Endothelial cell of umbilical vein (primary cell): ENCODE data around the gene MYOG. TPM values are rescaled to one million over a fixed set of nuclear protein-coding genes. Genes with fewer than 3 reads are reported as not detected.

Experiments
- BruUV-seq: library from RNA; stranded (reverse); fragments of 400-500 nt; replicated peaks from 2 replicates; lab custom pipeline; 2021; lab: Mats Ljungman, UMichigan
- CTCF ChIA-PET: fragments of 300-600, 350-600 bp; sonication (Branson Sonifier 250); formaldehyde crosslinking; loops from one replicate; lab custom pipeline; 2021; ENCODE audit warnings: antibody characterized with exemption, inconsistent platforms; lab: Charles Lee
- POLR2A ChIA-PET: fragments of 300-600, 350-600 bp; sonication (Branson Sonifier 250); formaldehyde crosslinking; loops from one replicate; lab custom pipeline; 2021; ENCODE audit warnings: antibody characterized with exemption, inconsistent platforms; lab: Charles Lee
- DNase-seq: peaks from one replicate; pipeline ENCODE4 v3.0.0-alpha.2; 2011; ENCODE audit warnings: low read depth, low spot score
- FAIRE-seq: peaks from 2 replicates; lab custom pipeline; 2011; peaks lifted over from hg19 to GRCh38; lab: Jason Lieb, UNC
- H2AFZ ChIP-seq: 2 replicates; pipeline ENCODE4 v1.6.0; 2012; ENCODE audit warnings: low read depth, low read length, control low read depth, inconsistent platforms
- H3K27ac ChIP-seq: 2 replicates; pipeline ENCODE4 v1.5.1; 2011; ENCODE audit warnings: low read depth, mild to moderate bottlenecking, control low read depth, low read length, moderate library complexity; ENCODE audit not compliant: insufficient read depth
- H3K27me3 ChIP-seq, 2 experiments: 2 replicates each; pipeline versions ENCODE4 v1.6.0 to v1.6.1; 2011; ENCODE audit warnings: low read length in 2 of 2, mixed read lengths in 1 of 2; ENCODE audit not compliant: control insufficient read depth in 2 of 2, insufficient read depth in 2 of 2
- H3K36me3 ChIP-seq, 2 experiments: 2 replicates in 1 of 2; 3 replicates in 1 of 2; pipeline ENCODE4 v1.5.1; 2011; ENCODE audit warnings: low read length in 2 of 2, mild to moderate bottlenecking in 1 of 2, moderate library complexity in 1 of 2; ENCODE audit not compliant: control insufficient read depth in 2 of 2, insufficient read depth in 2 of 2; ENCODE audit errors: extremely low read depth in 1 of 2
- H3K4me1 ChIP-seq: 3 replicates; pipeline ENCODE4 v1.5.1; 2011; ENCODE audit warnings: mild to moderate bottlenecking, low read length; ENCODE audit not compliant: control insufficient read depth, insufficient read depth; ENCODE audit errors: extremely low read depth
- H3K4me2 ChIP-seq: 2 replicates; pipeline ENCODE4 v1.6.1; 2011; ENCODE audit warnings: low read length, control low read depth, mixed read lengths; ENCODE audit not compliant: insufficient read depth
- H3K4me3 ChIP-seq, 3 experiments: fragments of 200-600 bp in 1 of 3; sonication (generic), shearing (Covaris generic) in 1 of 3; replicated peaks in 1 of 3; 2 replicates each; pipeline ENCODE4 v1.5.1; 2011 to 2016; ENCODE audit warnings: control low read depth in 3 of 3, low read length in 3 of 3, mild to moderate bottlenecking in 2 of 3, inconsistent platforms in 1 of 3, low read depth in 1 of 3, moderate library complexity in 1 of 3; ENCODE audit not compliant: insufficient read depth in 1 of 3
- H3K79me2 ChIP-seq: 2 replicates; pipeline ENCODE4 v1.6.0; 2012; ENCODE audit warnings: low read length, inconsistent platforms; ENCODE audit not compliant: control insufficient read depth, insufficient read depth
- H3K9ac ChIP-seq: replicated peaks from 2 replicates; pipeline ENCODE3; 2011; ENCODE audit warnings: low read length, control low read depth; ENCODE audit not compliant: insufficient read depth; ENCODE audit errors: extremely low read depth
- H3K9me1 ChIP-seq: replicated peaks from 3 replicates; pipeline ENCODE4 v1.6.0; 2011; ENCODE audit warnings: mild to moderate bottlenecking, low read length; ENCODE audit not compliant: control insufficient read depth, insufficient read depth; ENCODE audit errors: extremely low read depth
- H3K9me3 ChIP-seq: replicated peaks from 2 replicates; pipeline ENCODE4 v1.5.1; 2012; ENCODE audit warnings: low read length, inconsistent platforms; ENCODE audit not compliant: control insufficient read depth, insufficient read depth
- H4K20me1 ChIP-seq: replicated peaks from 2 replicates; pipeline ENCODE3; 2011; ENCODE audit warnings: mild to moderate bottlenecking, low read length; ENCODE audit not compliant: control insufficient read depth, insufficient read depth; ENCODE audit errors: extremely low read depth
- FOS ChIP-seq: IDR thresholded peaks from 2 replicates; pipeline ENCODE4 v1.6.1; 2011; ENCODE audit warnings: mild to moderate bottlenecking, low read length, moderate library complexity, borderline replicate concordance; ENCODE audit not compliant: insufficient read depth
- GATA2 ChIP-seq: IDR thresholded peaks from 2 replicates; pipeline ENCODE4 v1.7.0; 2011; ENCODE audit warnings: low read depth, mild to moderate bottlenecking, moderate library complexity, mixed read lengths, low read length; ENCODE audit not compliant: insufficient read length, insufficient read depth
- dilution Hi-C: fragments of 300-500 bp; cut with MboI; formaldehyde crosslinking; loops from one replicate; pipeline ENCODE4 v1.15.0; 2019; ENCODE audit warnings: low sequenced_read_pairs; ENCODE audit not compliant: extremely low pct_ligation_motif_present
- intact Hi-C: fragments of 100-400 bp; cut with micrococcal nuclease; formaldehyde crosslinking; loops from one replicate; pipeline ENCODE4 v1.10.0; 2022
- polyA plus RNA-seq, 4 experiments: library from polyadenylated mRNA; depleted of rRNA in 3 of 4; stranded (reverse) in 3 of 4; unstranded in 1 of 4; fragments of >200 nt; gene quantifications; 2 replicates each; pipeline versions ENCODE4 v1.2.1 to v1.2.3, GENCODE V29; 2011 to 2012; ENCODE audit warnings: missing spikeins in 1 of 4
- total RNA-seq: library from RNA; stranded (reverse); gene quantifications from 2 replicates; pipeline ENCODE4 v1.2.3, GENCODE V29; 2021
- TF ChIP-seq, protein P1 (sequence below): IDR thresholded peaks from 2 replicates; pipeline ENCODE4 v1.6.1; 2011; ENCODE audit not compliant: insufficient read depth, insufficient read length

MYOG gene
- total and polyA plus RNA-seq, 2 donors (not counting 3 experiments of a cell fraction or from before 2014, with no cell fraction given) = not detected

DNA sequence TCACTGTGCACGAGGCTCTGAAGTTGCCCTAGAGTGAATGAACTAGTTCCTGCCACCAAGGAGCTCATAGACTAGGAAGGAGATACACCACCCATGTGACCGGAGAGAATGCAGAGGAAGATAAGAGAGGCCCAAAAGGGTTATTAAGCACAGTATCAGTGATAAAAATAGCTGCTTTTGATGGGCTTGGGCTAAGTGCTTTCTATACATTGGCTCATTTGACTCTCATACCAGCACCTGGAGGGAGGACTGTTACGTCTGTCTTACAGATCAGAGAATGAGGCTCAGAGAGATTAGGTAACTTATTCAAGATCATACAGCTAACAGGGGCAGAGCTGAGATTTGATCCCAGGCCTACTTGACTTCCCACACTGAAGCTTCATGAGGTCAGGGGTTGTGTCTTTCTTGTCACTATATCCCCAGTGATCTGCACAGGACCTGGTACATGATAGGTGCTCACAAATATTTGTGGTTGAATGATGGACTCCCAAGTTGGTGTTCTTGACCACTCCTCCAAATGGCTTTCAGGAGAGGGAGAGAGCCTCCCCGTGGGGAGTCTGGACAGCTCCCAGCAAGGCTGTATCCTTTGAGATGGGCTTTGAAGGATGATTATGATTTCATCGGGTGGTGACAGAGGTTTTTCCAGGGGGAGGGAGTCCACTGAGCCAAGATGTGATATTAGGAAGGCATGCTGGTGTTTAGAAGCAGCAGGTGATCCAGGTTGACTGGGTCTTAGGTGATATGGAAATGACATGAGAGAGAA lies 45.1 kb downstream of the MYOG start:
- Histone ChIP-seq H3K4me2 (no peak overlapping the region), H3K9me3 (no peaks in the 10 kb centered on the region), H3K4me1 (no peaks in the 10 kb centered on the region), H4K20me1 (no peaks in the 10 kb centered on the region), H3K27me3 (peaks cover 0 to 16% of the 10 kb centered on the region in 2 experiments), H3K36me3 (no peaks in the 10 kb centered on the region), H3K4me3 (no peak overlapping the region), H2AFZ (no peak overlapping the region), H3K9ac (no peak overlapping the region), H3K79me2 (no peaks in the 10 kb centered on the region), H3K9me1 (no peaks in the 10 kb centered on the region), H3K27ac (no peak overlapping the region)
- no TSS peak for BruUV-seq
- intact Hi-C loops = no loop called here
- TF ChIP-seq, protein P1, sequence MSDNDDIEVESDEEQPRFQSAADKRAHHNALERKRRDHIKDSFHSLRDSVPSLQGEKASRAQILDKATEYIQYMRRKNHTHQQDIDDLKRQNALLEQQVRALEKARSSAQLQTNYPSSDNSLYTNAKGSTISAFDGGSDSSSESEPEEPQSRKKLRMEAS = no peak
- TF ChIP-seq GATA2 = no peak
- TF ChIP-seq FOS = no peak
- no peak for DNase-seq
- POLR2A ChIA-PET = no interaction called here
- dilution Hi-C loops = no loop called here
- FAIRE-seq = no peak
- CTCF ChIA-PET = interaction anchor here (1.0 to 7.3 kb wide), 27 partner anchors 10 to 304 kb away, joined by 3 to 363 read pairs (median 8); partner anchors contain the start of gene PPFIA4
